HepG2 (cell line): ENCODE measurements around the gene SCRT2. TPM values are rescaled to one million over a fixed set of nuclear protein-coding genes. Genes with fewer than 3 reads are reported as not detected.
A peak's percentile ranks its signal among the peaks of the same experiment; 100 is the strongest.

Experiments used
- AGO2 ChIP-seq: fragments of 200-400 bp; formaldehyde crosslinking; optimal IDR thresholded peaks from 2 replicates; pipeline ENCODE3; 2017; ENCODE audit warnings: mild to moderate bottlenecking, low read depth, low read length, moderate library complexity
- ATF7-NPFF ChIP-seq: sonication (generic); formaldehyde crosslinking; IDR thresholded peaks from 2 replicates; pipeline ENCODE4 v1.8.1; 2023; ENCODE audit warnings: mild to moderate bottlenecking, low read depth, missing genetic modification reagents, moderate library complexity
- CSRNP2 ChIP-seq: sonication (generic); formaldehyde crosslinking; conservative IDR thresholded peaks from 2 replicates; pipeline ENCODE4 v1.8.0; 2022; ENCODE audit warnings: low read depth, missing genetic modification reagents
- GABPB1 ChIP-seq: IDR thresholded peaks from 2 replicates; pipeline ENCODE4 v1.6.1; 2016; ENCODE audit warnings: mild to moderate bottlenecking, missing genetic modification reagents, moderate library complexity, missing compliant biosample characterization
- HNF1A ChIP-seq, 2 experiments: sonication (generic) in 1 of 2; formaldehyde crosslinking in 1 of 2; IDR thresholded peaks; 2 replicates each; pipeline versions ENCODE4 v1.4.0 to v1.6.1; 2016 to 2020; ENCODE audit warnings: borderline replicate concordance in 1 of 2, low read depth in 1 of 2, mild to moderate bottlenecking in 1 of 2, missing genetic modification reagents in 1 of 2
- HNRNPLL ChIP-seq: fragments of 200-400 bp; formaldehyde crosslinking; IDR thresholded peaks from 2 replicates; pipeline ENCODE4 v1.6.1; 2017; ENCODE audit warnings: mild to moderate bottlenecking, low read depth, low read length; ENCODE audit not compliant: poor library complexity, severe bottlenecking
- MIXL1 ChIP-seq: IDR thresholded peaks from 2 replicates; pipeline ENCODE4 v1.6.1; 2016
- NFE2L1 ChIP-seq: sonication (generic); formaldehyde crosslinking; IDR thresholded peaks from 2 replicates; pipeline ENCODE4 v1.4.0; 2020; ENCODE audit warnings: missing genetic modification reagents, mild to moderate bottlenecking, borderline replicate concordance
- PHF8 ChIP-seq: sonication (generic); formaldehyde crosslinking; IDR thresholded peaks from 2 replicates; pipeline ENCODE4 v1.5.0; 2020; ENCODE audit warnings: missing genetic modification reagents
- PRDM10 ChIP-seq: sonication (generic); formaldehyde crosslinking; IDR thresholded peaks from 2 replicates; pipeline ENCODE4 v1.4.0; 2020; ENCODE audit warnings: low read depth, missing genetic modification reagents
- RBFOX2 ChIP-seq: fragments of 200-400 bp; formaldehyde crosslinking; IDR thresholded peaks from 2 replicates; pipeline ENCODE4 v1.6.1; 2017; ENCODE audit warnings: low read depth, mild to moderate bottlenecking, low read length
- RFX3 ChIP-seq: IDR thresholded peaks from 2 replicates; pipeline ENCODE4 v1.6.1; 2016; ENCODE audit warnings: missing biosample characterization, missing genetic modification reagents
- TEAD2 ChIP-seq: sonication (generic); formaldehyde crosslinking; IDR thresholded peaks from 2 replicates; pipeline ENCODE4 v1.9.0; 2021; ENCODE audit warnings: missing genetic modification reagents
- TGIF2 ChIP-seq: IDR thresholded peaks from 2 replicates; pipeline ENCODE4 v1.6.1; 2016; ENCODE audit warnings: control low read depth, missing compliant biosample characterization
- ZFP91 ChIP-seq: sonication (generic); formaldehyde crosslinking; IDR thresholded peaks from 2 replicates; pipeline ENCODE4 v1.9.0; 2022; ENCODE audit warnings: missing genetic modification reagents, mild to moderate bottlenecking, borderline replicate concordance
- ZNF207 ChIP-seq: fragments of 450-650 bp; IDR thresholded peaks from 2 replicates; pipeline ENCODE4 v1.6.1; 2016; ENCODE audit warnings: antibody characterized with exemption, borderline replicate concordance
- ZNF777 ChIP-seq: sonication (generic); formaldehyde crosslinking; IDR thresholded peaks from 2 replicates; pipeline ENCODE4 v1.4.0; 2020; ENCODE audit warnings: missing genetic modification reagents
- polyA plus RNA-seq, 8 experiments: library from polyadenylated mRNA; depleted of rRNA in 3 of 8; stranded (reverse) in 7 of 8; unstranded in 1 of 8; fragments of >200 nt; fragmentation: Illumina TruSeq in 4 of 8; extraction: Trizol in 4 of 8; gene quantifications; 2 replicates each; pipeline versions ENCODE4 v1.2.1 to v1.2.3, GENCODE V29; 2011 to 2016; ENCODE audit warnings: low read depth in 4 of 8, missing spikeins in 1 of 8, mixed read lengths in 1 of 8; ENCODE audit not compliant: insufficient read depth in 1 of 8
- total RNA-seq, 5 experiments: library from RNA; depleted of rRNA; stranded (reverse); fragments of >200 nt; fragmentation: Illumina TruSeq; extraction: Trizol; gene quantifications; 2 replicates each; pipeline ENCODE4 v1.2.3, GENCODE V29; 2016; ENCODE audit warnings: low read depth in 1 of 5

The SCRT2 gene
- total and polyA plus RNA-seq, 2 of the 13 experiments (the other 11 are each of a cell fraction or from before 2014, with no cell fraction given) = not detected

- peak; percentile 31; the same call in 1 of the 2 replicates for TF ChIP-seq PRDM10 (CRISPR knock-in tag)
- TF ChIP-seq RBFOX2 = no peak; the same call in 1 of the 2 replicates
- TF ChIP-seq GABPB1 (CRISPR knock-in tag) = no peak
- TF ChIP-seq HNRNPLL = no peak
- no peak for TF ChIP-seq ZFP91
- peak; percentile 64; the same call in 1 of the 2 replicates for TF ChIP-seq TGIF2 (CRISPR knock-in tag)
- TF ChIP-seq RFX3 (CRISPR knock-in tag) = no peak
- TF ChIP-seq TEAD2 (CRISPR knock-in tag) = no peak
- TF ChIP-seq ZNF777 (CRISPR knock-in tag) = no peak
- TF ChIP-seq NFE2L1 (CRISPR knock-in tag) = no peak
- no peak for TF ChIP-seq CSRNP2 (CRISPR knock-in tag)
- no peak for TF ChIP-seq PHF8 (CRISPR knock-in tag)
- TF ChIP-seq ATF7-NPFF (CRISPR knock-in tag) = no peak
- no peak for TF ChIP-seq MIXL1
- no peak for TF ChIP-seq ZNF207
- no peak for TF ChIP-seq AGO2
- no peak; the same call in 1 of the 2 replicates for TF ChIP-seq HNF1A (IDR thresholded peaks at IDR 0.05; ENCODE audit: low read depth)
- TF ChIP-seq HNF1A (CRISPR knock-in tag; IDR thresholded peaks at IDR 0.05; ENCODE audit: borderline replicate concordance) = 0 out of 2 replicates have a peak, but pooled peaks have one; percentile 5
These were observed 29.3 kb downstream of the SCRT2 start (continued) for GRCh38 chr20:646107-646867.
